Suprapubic skin (tissue), 4 donors: ENCODE results near the gene SCLT1. TPM values are rescaled to one million over a fixed set of nuclear protein-coding genes. Genes with fewer than 3 reads are reported as not detected.

ENCODE experiments used
- DNase-seq, 2 donors: peaks; one replicate each; pipeline ENCODE4 v3.0.0-alpha.2; 2019; ENCODE audit warnings: low spot score in 2 of 2
- H3K27ac ChIP-seq: fragments of 200-600 bp; sonication (generic); one replicate; pipeline ENCODE4 v1.5.1; 2019
- H3K27me3 ChIP-seq: fragments of 200-600 bp; sonication (generic); one replicate; pipeline ENCODE4 v1.5.1; 2019
- H3K36me3 ChIP-seq: fragments of 200-600 bp; sonication (generic); one replicate; pipeline ENCODE4 v1.5.1; 2019
- H3K4me1 ChIP-seq: fragments of 200-600 bp; sonication (generic); one replicate; pipeline ENCODE4 v1.5.1; 2019
- H3K4me3 ChIP-seq: fragments of 200-600 bp; sonication (generic); one replicate; pipeline ENCODE4 v1.5.1; 2019; ENCODE audit warnings: mild to moderate bottlenecking
- H3K9me3 ChIP-seq: fragments of 200-600 bp; sonication (generic); one replicate; pipeline ENCODE4 v1.5.1; 2019
- EP300 ChIP-seq: sonication (generic); formaldehyde crosslinking; IDR thresholded peaks from one replicate; pipeline ENCODE4 v1.6.1; 2017; ENCODE audit warnings: antibody characterized with exemption
- POLR2A ChIP-seq, 2 donors: fragments of 450-650 bp; IDR thresholded peaks; one replicate each; pipeline ENCODE4 v1.6.1; 2017; ENCODE audit warnings: antibody characterized with exemption in 2 of 2, mild to moderate bottlenecking in 2 of 2, moderate library complexity in 2 of 2
- POLR2AphosphoS5 ChIP-seq, 3 donors: sonication (generic); formaldehyde crosslinking; IDR thresholded peaks; one replicate each; pipeline ENCODE4 v1.6.1; 2017; ENCODE audit warnings: antibody characterized with exemption in 3 of 3
- WGBS: methylation state at CpG from one replicate; pipeline ENCODE4 v1.1.5; 2018; 5-methylcytosine and 5-hydroxymethylcytosine counted together
- total RNA-seq, 4 donors: library from RNA; depleted of rRNA; stranded (reverse); fragments of >200 nt; gene quantifications; one replicate each; pipeline ENCODE4 v1.1.0, GENCODE V29; 2016
- TF ChIP-seq, protein P1 (sequence below), 2 donors: fragments of 200-600 bp in 1 of 2; fragments of 450-650 bp in 1 of 2; sonication (generic) in 1 of 2; IDR thresholded peaks; one replicate each; pipeline ENCODE4 v1.5.1; 2016 to 2019; ENCODE audit warnings: antibody characterized with exemption in 2 of 2, mild to moderate bottlenecking in 1 of 2, moderate library complexity in 1 of 2

Gene SCLT1
- total RNA-seq = 10 to 100 TPM in 2 of 4 donors, 1 to 10 TPM in 2; 7.6 to 17.2 (median 9.6) TPM

DNA sequence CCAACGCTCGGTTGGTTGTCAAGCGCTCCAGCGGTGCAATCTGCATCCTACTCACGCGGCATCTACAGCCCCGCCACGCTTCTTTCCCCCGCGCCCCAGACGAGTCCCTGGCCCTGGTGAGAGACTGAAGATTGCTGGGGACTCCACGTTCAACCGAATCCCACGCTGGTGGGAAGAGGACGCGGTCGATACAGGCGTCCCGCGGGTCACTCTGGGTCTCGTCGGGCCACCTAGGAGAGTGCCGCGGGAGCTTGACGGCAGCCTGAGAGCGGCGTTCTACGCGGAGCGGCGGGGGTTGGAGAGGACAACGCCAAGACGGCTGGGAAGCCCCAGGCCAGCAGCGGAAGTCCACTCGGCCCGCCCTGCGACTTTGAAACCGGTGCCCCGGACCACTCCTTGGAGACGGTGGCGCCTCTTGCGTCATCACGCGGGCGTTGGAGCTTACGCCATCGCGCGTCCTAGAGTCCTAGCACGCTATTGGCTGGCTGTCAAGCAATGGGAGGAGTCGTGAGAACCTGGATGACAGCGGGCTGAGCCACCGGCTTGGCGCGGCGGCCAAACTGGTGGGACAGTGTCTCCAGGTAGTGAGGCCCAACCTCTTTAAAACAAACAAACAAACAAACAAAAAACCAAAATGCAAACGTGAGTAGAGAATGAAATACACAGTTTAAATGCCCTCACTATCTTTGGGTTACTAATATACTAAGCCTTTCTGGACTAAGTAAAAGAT lies at the start of gene SCLT1:
TSS of gene SCLT1 (minus strand) at position 349 of the 730 bp plus-strand sequence. CDS start 436 bp downstream, outside the sequence.
- Histone ChIP-seq H3K27ac (peak within 1 kb of the TSS; percentile 95), H3K4me1 (peaks cover 54% of the 10 kb centered on the region), H3K27me3 (no peaks in the 10 kb centered on the region), H3K9me3 (no peaks in the 10 kb centered on the region), H3K36me3 (no peaks in the 10 kb centered on the region), H3K4me3 (peak within 1 kb of the TSS; percentile 88)
- WGBS = 0% methylated on average over 28 of the region's 57 CpGs
- DNase-seq = peak; percentile 99
- TF ChIP-seq, protein P1, sequence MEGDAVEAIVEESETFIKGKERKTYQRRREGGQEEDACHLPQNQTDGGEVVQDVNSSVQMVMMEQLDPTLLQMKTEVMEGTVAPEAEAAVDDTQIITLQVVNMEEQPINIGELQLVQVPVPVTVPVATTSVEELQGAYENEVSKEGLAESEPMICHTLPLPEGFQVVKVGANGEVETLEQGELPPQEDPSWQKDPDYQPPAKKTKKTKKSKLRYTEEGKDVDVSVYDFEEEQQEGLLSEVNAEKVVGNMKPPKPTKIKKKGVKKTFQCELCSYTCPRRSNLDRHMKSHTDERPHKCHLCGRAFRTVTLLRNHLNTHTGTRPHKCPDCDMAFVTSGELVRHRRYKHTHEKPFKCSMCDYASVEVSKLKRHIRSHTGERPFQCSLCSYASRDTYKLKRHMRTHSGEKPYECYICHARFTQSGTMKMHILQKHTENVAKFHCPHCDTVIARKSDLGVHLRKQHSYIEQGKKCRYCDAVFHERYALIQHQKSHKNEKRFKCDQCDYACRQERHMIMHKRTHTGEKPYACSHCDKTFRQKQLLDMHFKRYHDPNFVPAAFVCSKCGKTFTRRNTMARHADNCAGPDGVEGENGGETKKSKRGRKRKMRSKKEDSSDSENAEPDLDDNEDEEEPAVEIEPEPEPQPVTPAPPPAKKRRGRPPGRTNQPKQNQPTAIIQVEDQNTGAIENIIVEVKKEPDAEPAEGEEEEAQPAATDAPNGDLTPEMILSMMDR (IDR thresholded peaks at IDR 0.05) = no peak
- TF ChIP-seq POLR2AphosphoS5 (IDR thresholded peaks at IDR 0.05) (peak in 2 of 3 donors; percentile 81 to 95), EP300 (no peak), POLR2A (IDR thresholded peaks at IDR 0.05) (peak in 1 of 2 donors; percentile 70)

DNA sequence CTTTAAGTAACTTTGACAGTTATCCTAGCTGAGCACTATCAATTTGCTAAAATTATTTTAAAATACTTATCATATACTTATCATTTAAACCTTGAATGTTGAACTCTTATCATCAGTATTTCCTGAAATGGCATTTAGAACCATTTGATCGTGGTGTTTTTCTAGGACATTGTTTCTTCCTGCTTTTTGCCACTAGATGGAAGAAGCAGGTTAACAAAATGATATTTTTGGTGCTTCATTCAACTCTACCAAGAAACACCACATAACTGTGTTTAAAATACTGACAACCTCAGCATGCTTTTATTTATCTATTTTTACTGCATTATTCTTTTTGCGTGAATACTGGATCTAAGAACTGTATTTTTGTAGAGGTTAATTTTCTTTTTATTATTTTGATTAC lies 47.2 kb upstream of the SCLT1 start:
- no peak overlapping the region for H3K4me3 ChIP-seq
- no peak for DNase-seq
- TF ChIP-seq POLR2AphosphoS5 (IDR thresholded peaks at IDR 0.05) (no peak), POLR2A (IDR thresholded peaks at IDR 0.05) (no peak), EP300 (no peak)
- TF ChIP-seq, protein P1 (IDR thresholded peaks at IDR 0.05) = no peak
- 58% methylated on average over 2 of the region's 2 CpGs for WGBS
- no peak overlapping the region for H3K27ac ChIP-seq
- H3K9me3 ChIP-seq = no peaks in the 10 kb centered on the region
- no peaks in the 10 kb centered on the region for H3K36me3 ChIP-seq
- no peaks in the 10 kb centered on the region for H3K4me1 ChIP-seq
- no peaks in the 10 kb centered on the region for H3K27me3 ChIP-seq

DNA sequence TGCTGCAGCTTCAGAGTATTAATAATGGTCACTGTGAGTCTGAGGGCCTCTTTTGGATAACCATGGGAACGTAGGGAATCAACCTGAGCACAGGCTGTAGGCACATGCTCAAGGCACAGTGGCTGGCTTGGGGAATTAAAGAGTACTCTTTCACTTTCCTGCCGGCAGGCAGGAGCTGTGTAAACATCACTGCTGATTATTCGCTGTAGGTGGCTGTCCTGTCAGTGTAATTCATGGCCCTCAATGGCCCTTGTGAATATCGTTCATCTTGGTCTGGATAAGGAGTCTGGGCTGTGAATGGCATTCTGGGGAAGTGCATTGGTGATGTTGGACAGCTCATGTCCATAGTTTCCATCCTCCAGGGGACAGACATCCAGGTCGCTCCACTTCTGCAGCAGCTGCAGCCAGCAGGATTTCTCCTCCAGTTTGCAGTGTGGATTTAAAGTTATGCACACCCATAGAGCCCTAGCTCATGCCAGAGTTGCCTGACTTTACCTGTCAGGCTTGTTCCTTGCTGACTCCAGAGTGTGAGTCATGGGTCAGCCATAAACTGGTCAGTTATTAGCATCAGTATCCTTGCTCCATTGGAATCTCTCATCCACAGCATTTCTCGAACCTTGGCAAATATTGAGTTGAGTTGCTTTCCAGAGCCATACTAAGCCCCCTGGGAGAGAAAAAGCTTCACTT lies 45.6 kb upstream of the SCLT1 start:
- Histone ChIP-seq H3K4me3 (no peak overlapping the region), H3K27me3 (no peaks in the 10 kb centered on the region), H3K36me3 (no peaks in the 10 kb centered on the region), H3K4me1 (no peaks in the 10 kb centered on the region), H3K9me3 (no peaks in the 10 kb centered on the region), H3K27ac (no peak overlapping the region)
- no peak for DNase-seq
- TF ChIP-seq POLR2AphosphoS5 (IDR thresholded peaks at IDR 0.05) = no peak
- no peak for TF ChIP-seq EP300
- TF ChIP-seq, protein P1 (IDR thresholded peaks at IDR 0.05) = no peak
- TF ChIP-seq POLR2A (IDR thresholded peaks at IDR 0.05) = no peak
- WGBS = 46% methylated on average over 5 of the region's 6 CpGs

DNA sequence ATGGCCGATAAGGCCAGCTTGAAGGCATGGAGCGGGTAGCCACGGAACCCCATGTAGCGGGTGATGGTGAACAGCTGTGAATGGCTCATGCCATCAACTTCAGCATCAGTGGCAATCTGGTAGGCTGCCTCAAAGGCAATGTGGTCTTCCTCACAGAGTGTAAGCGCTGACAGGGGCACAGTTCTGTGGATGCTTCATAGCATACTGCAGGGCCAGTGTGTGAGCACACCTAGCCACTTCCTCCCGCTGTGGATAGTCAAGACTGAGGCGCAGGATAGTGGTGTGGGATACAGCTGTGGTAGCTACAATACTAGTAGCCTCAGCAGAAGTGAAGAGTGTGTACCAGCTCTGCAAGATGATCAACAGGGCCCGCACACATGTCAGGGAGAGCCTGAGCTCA lies 43.1 kb upstream of the SCLT1 start:
- H3K9me3 ChIP-seq = peaks cover 2% of the 10 kb centered on the region
- no peak overlapping the region for H3K4me3 ChIP-seq
- WGBS = 100% methylated on average over 6 of the region's 8 CpGs
- TF ChIP-seq EP300 = no peak
- TF ChIP-seq, protein P1 (IDR thresholded peaks at IDR 0.05) = no peak
- no peak for TF ChIP-seq POLR2A (IDR thresholded peaks at IDR 0.05)
- no peak for TF ChIP-seq POLR2AphosphoS5 (IDR thresholded peaks at IDR 0.05)
- no peak overlapping the region for H3K27ac ChIP-seq
- DNase-seq = no peak
- no peaks in the 10 kb centered on the region for H3K4me1 ChIP-seq
- H3K36me3 ChIP-seq = no peaks in the 10 kb centered on the region
- H3K27me3 ChIP-seq = no peaks in the 10 kb centered on the region

DNA sequence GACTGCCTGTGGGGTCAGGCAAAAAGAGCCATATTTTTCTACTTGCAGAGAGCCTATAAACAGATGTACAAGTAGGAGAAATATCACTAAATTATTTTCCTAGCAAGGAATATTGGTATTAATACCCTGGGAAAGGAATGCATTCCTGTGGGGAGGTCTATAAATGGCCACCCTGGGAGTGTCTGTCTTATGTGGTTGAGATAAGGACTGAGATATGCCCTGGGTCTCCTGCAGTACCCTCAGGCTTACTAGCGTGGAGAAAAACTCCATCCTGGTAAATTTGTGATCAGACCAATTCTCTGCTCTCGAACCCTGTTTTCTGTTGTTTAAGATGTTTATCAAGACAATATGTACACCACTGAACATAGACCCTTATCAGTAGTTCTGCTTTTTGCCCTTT lies 38.0 kb upstream of the SCLT1 start:
- H3K36me3 ChIP-seq = no peaks in the 10 kb centered on the region
- 83% methylated on average over 2 of the region's 2 CpGs for WGBS

More for the DNA sequence above, 38.0 kb upstream of the SCLT1 start:
- TF ChIP-seq EP300 (no peak), POLR2A (IDR thresholded peaks at IDR 0.05) (no peak), POLR2AphosphoS5 (IDR thresholded peaks at IDR 0.05) (no peak)
- TF ChIP-seq, protein P1 (IDR thresholded peaks at IDR 0.05) = no peak
- no peaks in the 10 kb centered on the region for H3K27me3 ChIP-seq
- peaks cover 5% of the 10 kb centered on the region for H3K9me3 ChIP-seq
- H3K4me1 ChIP-seq = no peaks in the 10 kb centered on the region
- no peak overlapping the region for H3K4me3 ChIP-seq
- DNase-seq = no peak
- H3K27ac ChIP-seq = no peak overlapping the region
